ENCODE data around the gene PTCD3.

Gene PTCD3

GRCh38 chr2:86176597-86176996 is 70.6 kb downstream of the PTCD3 start:
- peaks cover 60% of the 10 kb centered on the region for H3K36me3 ChIP-seq (ENCODE audit: insufficient read depth, low read length)
- no peaks in the 10 kb centered on the region for H3K9me3 ChIP-seq (ENCODE audit: low read length)
- H3K27me3 ChIP-seq (ENCODE audit: insufficient read depth, low read length), result no peaks in the 10 kb centered on the region

GRCh38 chr2:86185517-86186212 is 79.6 kb downstream of the PTCD3 start:
- peaks cover 2% of the 10 kb centered on the region for H3K9me3 ChIP-seq (ENCODE audit: low read length)
- H3K4me1 ChIP-seq (ENCODE audit: insufficient read depth, low read length), result no peaks in the 10 kb centered on the region
- no peaks in the 10 kb centered on the region for H3K27me3 ChIP-seq (ENCODE audit: insufficient read depth, low read length)
- no peak overlapping the region for H3K4me3 ChIP-seq (ENCODE audit: low read length)
- H3K36me3 ChIP-seq (ENCODE audit: insufficient read depth, low read length), result peaks cover 10% of the 10 kb centered on the region
- H2AFZ ChIP-seq (ENCODE audit: low read depth, low read length), result no peak overlapping the region

More at GRCh38 chr2:86176597-86176996, 70.6 kb downstream of the PTCD3 start:
- H2AFZ ChIP-seq (ENCODE audit: low read depth, low read length), result no peak overlapping the region
- H3K4me1 ChIP-seq (ENCODE audit: insufficient read depth, low read length), result no peaks in the 10 kb centered on the region
- no peak overlapping the region for H3K4me3 ChIP-seq (ENCODE audit: low read length)

GRCh38 chr2:86186431-86186830 is 80.4 kb downstream of the PTCD3 start:
- no peaks in the 10 kb centered on the region for H3K27me3 ChIP-seq (ENCODE audit: insufficient read depth, low read length)
- no peak overlapping the region for H2AFZ ChIP-seq (ENCODE audit: low read depth, low read length)
- peaks cover 6% of the 10 kb centered on the region for H3K36me3 ChIP-seq (ENCODE audit: insufficient read depth, low read length)
- peaks cover 2% of the 10 kb centered on the region for H3K9me3 ChIP-seq (ENCODE audit: low read length)
- no peaks in the 10 kb centered on the region for H3K4me1 ChIP-seq (ENCODE audit: insufficient read depth, low read length)
- no peak overlapping the region for H3K4me3 ChIP-seq (ENCODE audit: low read length)

- no peaks in the 10 kb centered on the region for H3K27me3 ChIP-seq (ENCODE audit: insufficient read depth, low read length)
- peaks cover 2% of the 10 kb centered on the region for H3K9me3 ChIP-seq (ENCODE audit: low read length)
- no peak overlapping the region for H2AFZ ChIP-seq (ENCODE audit: low read depth, low read length)
- H3K36me3 ChIP-seq (ENCODE audit: insufficient read depth, low read length), result peaks cover 6% of the 10 kb centered on the region
- H3K4me3 ChIP-seq (ENCODE audit: low read length), result no peak overlapping the region
- peaks cover 9% of the 10 kb centered on the region for H3K4me1 ChIP-seq (ENCODE audit: insufficient read depth, low read length)
These were observed 83.9 kb downstream of the PTCD3 start for GRCh38 chr2:86189782-86190416.

All from neuron (in vitro differentiated cells).